Breast epithelium (tissue), 3 donors: ENCODE data around the gene KDM7A.

Source experiments
- POLR2A ChIP-seq: fragments of 450-650 bp; IDR thresholded peaks from one replicate; pipeline ENCODE4 v1.6.1; 2016; ENCODE audit warnings: antibody characterized with exemption, mild to moderate bottlenecking, moderate library complexity
- TF ChIP-seq, protein P1 (sequence below), 3 donors: fragments of 450-650 bp; IDR thresholded peaks; one replicate each; pipeline ENCODE4 v1.5.1; 2016 to 2017; ENCODE audit warnings: antibody characterized with exemption in 3 of 3, mild to moderate bottlenecking in 3 of 3, moderate library complexity in 3 of 3

- TF ChIP-seq, protein P1, sequence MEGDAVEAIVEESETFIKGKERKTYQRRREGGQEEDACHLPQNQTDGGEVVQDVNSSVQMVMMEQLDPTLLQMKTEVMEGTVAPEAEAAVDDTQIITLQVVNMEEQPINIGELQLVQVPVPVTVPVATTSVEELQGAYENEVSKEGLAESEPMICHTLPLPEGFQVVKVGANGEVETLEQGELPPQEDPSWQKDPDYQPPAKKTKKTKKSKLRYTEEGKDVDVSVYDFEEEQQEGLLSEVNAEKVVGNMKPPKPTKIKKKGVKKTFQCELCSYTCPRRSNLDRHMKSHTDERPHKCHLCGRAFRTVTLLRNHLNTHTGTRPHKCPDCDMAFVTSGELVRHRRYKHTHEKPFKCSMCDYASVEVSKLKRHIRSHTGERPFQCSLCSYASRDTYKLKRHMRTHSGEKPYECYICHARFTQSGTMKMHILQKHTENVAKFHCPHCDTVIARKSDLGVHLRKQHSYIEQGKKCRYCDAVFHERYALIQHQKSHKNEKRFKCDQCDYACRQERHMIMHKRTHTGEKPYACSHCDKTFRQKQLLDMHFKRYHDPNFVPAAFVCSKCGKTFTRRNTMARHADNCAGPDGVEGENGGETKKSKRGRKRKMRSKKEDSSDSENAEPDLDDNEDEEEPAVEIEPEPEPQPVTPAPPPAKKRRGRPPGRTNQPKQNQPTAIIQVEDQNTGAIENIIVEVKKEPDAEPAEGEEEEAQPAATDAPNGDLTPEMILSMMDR (IDR thresholded peaks at IDR 0.05): no peak
- TF ChIP-seq POLR2A: no peak
Measured at GRCh38 chr7:140145709-140146108, 31.1 kb downstream of the KDM7A start.
